Uterus (tissue), 2 donors: ENCODE data around the gene MFN2.
"Not testable (repeated sequence)": the region's sequence is repeated elsewhere in the genome, so short reads cannot be mapped to it uniquely, and the experiment has no call there.

ENCODE experiments used
- POLR2A ChIP-seq, 2 donors: fragments of 450-650 bp; IDR thresholded peaks; one replicate each; pipeline ENCODE4 v1.6.1; 2016; ENCODE audit warnings: antibody characterized with exemption in 2 of 2, mild to moderate bottlenecking in 1 of 2, moderate library complexity in 1 of 2
- TF ChIP-seq, protein P1 (sequence below), 4 experiments: fragments of 200-600 bp in 2 of 4; fragments of 450-650 bp in 2 of 4; sonication (generic) in 2 of 4; IDR thresholded peaks; one replicate each; pipeline ENCODE4 v1.5.1; 2016 to 2019; ENCODE audit warnings: antibody characterized with exemption in 4 of 4, mild to moderate bottlenecking in 2 of 4, moderate library complexity in 1 of 4

DNA sequence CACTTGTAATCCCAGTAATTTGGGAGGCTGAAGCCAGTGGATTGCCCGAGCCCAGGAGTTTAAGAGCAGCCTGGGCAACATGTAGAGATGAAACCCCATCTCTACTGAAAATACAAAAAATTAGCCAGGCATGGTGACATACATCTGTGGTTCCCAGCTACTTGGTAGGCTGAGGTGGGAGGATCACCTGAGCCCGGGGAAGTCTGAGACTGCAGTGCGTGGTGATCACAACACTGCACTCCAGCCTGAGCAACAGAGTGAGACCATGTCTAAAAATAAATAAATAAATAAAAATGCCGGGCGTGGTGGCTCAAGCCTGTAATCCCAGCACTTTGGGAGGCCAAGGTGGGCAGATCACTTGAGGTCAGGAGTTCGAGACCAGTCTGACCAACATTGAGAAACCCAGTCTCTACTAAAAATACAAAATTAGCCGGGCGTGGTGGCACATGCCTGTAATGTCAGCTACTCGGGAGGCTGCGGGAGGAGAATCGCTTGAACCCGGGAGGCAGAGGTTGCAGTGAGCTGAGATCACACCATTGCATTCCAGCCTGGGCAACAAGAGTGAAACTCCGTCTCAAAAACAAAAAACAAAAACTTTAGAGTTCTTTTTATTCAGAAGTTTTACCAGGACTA lies 59.7 kb downstream of the MFN2 start:
- TF ChIP-seq, protein P1, sequence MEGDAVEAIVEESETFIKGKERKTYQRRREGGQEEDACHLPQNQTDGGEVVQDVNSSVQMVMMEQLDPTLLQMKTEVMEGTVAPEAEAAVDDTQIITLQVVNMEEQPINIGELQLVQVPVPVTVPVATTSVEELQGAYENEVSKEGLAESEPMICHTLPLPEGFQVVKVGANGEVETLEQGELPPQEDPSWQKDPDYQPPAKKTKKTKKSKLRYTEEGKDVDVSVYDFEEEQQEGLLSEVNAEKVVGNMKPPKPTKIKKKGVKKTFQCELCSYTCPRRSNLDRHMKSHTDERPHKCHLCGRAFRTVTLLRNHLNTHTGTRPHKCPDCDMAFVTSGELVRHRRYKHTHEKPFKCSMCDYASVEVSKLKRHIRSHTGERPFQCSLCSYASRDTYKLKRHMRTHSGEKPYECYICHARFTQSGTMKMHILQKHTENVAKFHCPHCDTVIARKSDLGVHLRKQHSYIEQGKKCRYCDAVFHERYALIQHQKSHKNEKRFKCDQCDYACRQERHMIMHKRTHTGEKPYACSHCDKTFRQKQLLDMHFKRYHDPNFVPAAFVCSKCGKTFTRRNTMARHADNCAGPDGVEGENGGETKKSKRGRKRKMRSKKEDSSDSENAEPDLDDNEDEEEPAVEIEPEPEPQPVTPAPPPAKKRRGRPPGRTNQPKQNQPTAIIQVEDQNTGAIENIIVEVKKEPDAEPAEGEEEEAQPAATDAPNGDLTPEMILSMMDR (IDR thresholded peaks at IDR 0.05) = not testable (repeated sequence)
- not testable (repeated sequence) for TF ChIP-seq POLR2A (IDR thresholded peaks at IDR 0.05)
